Calu3 (cell line): ENCODE data around the gene LRRC2. TPM values are rescaled to one million over a fixed set of nuclear protein-coding genes. Genes with fewer than 3 reads are reported as not detected.

ENCODE experiments used
- BruUV-seq: library from RNA; stranded (reverse); fragments of 400-500 nt; replicated peaks from 2 replicates; lab custom pipeline; 2021; lab: Mats Ljungman, UMichigan
- CTCF ChIA-PET: fragments of 300-600 bp; sonication (Branson Sonifier 250); formaldehyde crosslinking; loops from one replicate; lab custom pipeline; 2022; ENCODE audit warnings: antibody characterized with exemption; lab: Charles Lee
- DNase-seq: peaks from one replicate; pipeline ENCODE4 v3.0.0; 2022
- H3K27ac Mint-ChIP-seq: one replicate; pipeline ENCODE4 v1.8.0; 2022; ENCODE audit warnings: mixed read lengths; ENCODE audit not compliant: unreplicated experiment
- H3K27me3 Mint-ChIP-seq: one replicate; pipeline ENCODE4 v1.8.0; 2022; ENCODE audit warnings: mixed read lengths; ENCODE audit not compliant: unreplicated experiment
- H3K36me3 Mint-ChIP-seq: one replicate; pipeline ENCODE4 v1.8.0; 2022; ENCODE audit warnings: mild to moderate bottlenecking, moderate library complexity, mixed read lengths; ENCODE audit not compliant: insufficient read depth, unreplicated experiment
- H3K4me1 Mint-ChIP-seq: one replicate; pipeline ENCODE4 v1.8.0; 2022; ENCODE audit warnings: mild to moderate bottlenecking, low read depth, mixed read lengths; ENCODE audit not compliant: unreplicated experiment
- H3K4me3 Mint-ChIP-seq: one replicate; pipeline ENCODE4 v1.8.0; 2022; ENCODE audit warnings: mild to moderate bottlenecking, low read depth, moderate library complexity, mixed read lengths; ENCODE audit not compliant: unreplicated experiment
- H3K9me3 Mint-ChIP-seq: one replicate; pipeline ENCODE4 v1.8.0; 2022; ENCODE audit warnings: low read depth, mixed read lengths; ENCODE audit not compliant: unreplicated experiment
- CTCF ChIP-seq: fragments of 200-600 bp; IDR thresholded peaks from one replicate; pipeline ENCODE4 v1.8.0; 2022; ENCODE audit warnings: antibody characterized with exemption; ENCODE audit not compliant: unreplicated experiment
- intact Hi-C: fragments of 100-400 bp; cut with micrococcal nuclease; formaldehyde crosslinking; loops from one replicate; pipeline ENCODE4 v1.10.0; 2022; ENCODE audit not compliant: unreplicated experiment
- total RNA-seq: library from RNA; stranded (reverse); gene quantifications from 2 replicates; pipeline ENCODE4 v1.2.3, GENCODE V29; 2022

The LRRC2 gene
- total RNA-seq, 1 experiment from 2014 or later, result not detected

GRCh38 chr3:46604127-46604526 lies 38.0 kb upstream of the LRRC2 start:
- Mint-ChIP-seq H3K4me3 (no peak overlapping the region), H3K27ac (no peak overlapping the region), H3K36me3 (no peaks in the 10 kb centered on the region), H3K9me3 (no peaks in the 10 kb centered on the region), H3K4me1 (no peaks in the 10 kb centered on the region), H3K27me3 (peaks cover 10% of the 10 kb centered on the region)
- no TSS peak for BruUV-seq
- intact Hi-C loops, result no loop called here
- no peak for DNase-seq
- CTCF ChIA-PET, result no interaction called here
- no peak for TF ChIP-seq CTCF

- Mint-ChIP-seq H3K36me3 (no peaks in the 10 kb centered on the region), H3K4me1 (no peaks in the 10 kb centered on the region), H3K9me3 (no peaks in the 10 kb centered on the region), H3K4me3 (no peak overlapping the region), H3K27me3 (peaks cover 13% of the 10 kb centered on the region), H3K27ac (no peak overlapping the region)
- no peak for TF ChIP-seq CTCF
- no peak for DNase-seq
- CTCF ChIA-PET, result no interaction called here
- intact Hi-C loops, result no loop called here
- BruUV-seq, result no TSS peak
Measured at GRCh38 chr3:46603446-46604046, 37.4 kb upstream of the LRRC2 start.

GRCh38 chr3:46599590-46599989 lies 33.5 kb upstream of the LRRC2 start:
- H3K4me1 Mint-ChIP-seq, result no peaks in the 10 kb centered on the region
- no peak overlapping the region for H3K4me3 Mint-ChIP-seq
- H3K36me3 Mint-ChIP-seq, result no peaks in the 10 kb centered on the region
- intact Hi-C loops, result no loop called here
- no peak for DNase-seq
- H3K9me3 Mint-ChIP-seq, result no peaks in the 10 kb centered on the region
- CTCF ChIA-PET, result no interaction called here
- peaks cover 13% of the 10 kb centered on the region for H3K27me3 Mint-ChIP-seq
- H3K27ac Mint-ChIP-seq, result no peak overlapping the region
- no peak for TF ChIP-seq CTCF
- no TSS peak for BruUV-seq

- Mint-ChIP-seq H3K27me3 (peaks cover 35% of the 10 kb centered on the region), H3K27ac (no peak overlapping the region), H3K36me3 (no peaks in the 10 kb centered on the region), H3K9me3 (peaks cover 2% of the 10 kb centered on the region), H3K4me3 (no peak overlapping the region), H3K4me1 (no peaks in the 10 kb centered on the region)
- intact Hi-C loops, result no loop called here
- CTCF ChIA-PET, result interaction anchor here (1.1 kb wide), 1 partner anchor 34 kb away, joined by 3 read pairs; no protein-coding TSS in a partner anchor
- no TSS peak for BruUV-seq
- no peak for TF ChIP-seq CTCF
- no peak for DNase-seq
Measured at GRCh38 chr3:46595819-46596314, 29.8 kb upstream of the LRRC2 start.
